Tibial artery (tissue), 4 donors: ENCODE measurements around the gene PIGP.
"Not testable (repeated sequence)": the region's sequence is repeated elsewhere in the genome, so short reads cannot be mapped to it uniquely, and the experiment has no call there.

Experiments
- DNase-seq, 2 donors: peaks; one replicate each; pipeline ENCODE4 v3.0.0-alpha.2; 2019
- H3K27ac ChIP-seq, 2 donors: fragments of 200-600 bp; sonication (generic) in 1 of 2; 1 replicate in 1 of 2; 2 replicates in 1 of 2; pipeline ENCODE4 v1.5.1; 2018 to 2019; ENCODE audit warnings: mild to moderate bottlenecking in 1 of 2
- H3K27me3 ChIP-seq, 2 donors: fragments of 200-600 bp; sonication (generic) in 1 of 2; one replicate each; pipeline versions ENCODE4 v1.5.1 to v1.6.0; 2016 to 2019
- H3K36me3 ChIP-seq, 3 donors: fragments of 200-600 bp; sonication (generic) in 2 of 3; one replicate each; pipeline ENCODE4 v1.5.1; 2016 to 2019; ENCODE audit warnings: mild to moderate bottlenecking in 2 of 3
- H3K4me1 ChIP-seq, 4 donors: fragments of 200-600 bp; sonication (generic) in 2 of 4; 1 replicate in 3 of 4; 2 replicates in 1 of 4; pipeline ENCODE4 v1.5.1; 2016 to 2019
- H3K4me3 ChIP-seq, 2 donors: fragments of 200-600 bp; sonication (generic) in 1 of 2; 1 replicate in 1 of 2; 2 replicates in 1 of 2; pipeline ENCODE4 v1.5.1; 2018 to 2019; ENCODE audit warnings: mild to moderate bottlenecking in 2 of 2
- H3K9me3 ChIP-seq, 3 donors: fragments of 200-600 bp; sonication (generic) in 1 of 3; one replicate each; pipeline ENCODE4 v1.5.1; 2016 to 2019
- CTCF ChIP-seq, 2 experiments: fragments of 200-600 bp in 1 of 2; fragments of 450-650 bp in 1 of 2; IDR thresholded peaks; one replicate each; pipeline ENCODE4 v1.5.1; 2017 to 2019; ENCODE audit warnings: antibody characterized with exemption in 2 of 2, mild to moderate bottlenecking in 1 of 2, moderate library complexity in 1 of 2
- intact Hi-C: fragments of 100-400 bp; cut with DNase I; formaldehyde crosslinking; loops from one replicate; pipeline ENCODE4 v1.15.0; 2023; ENCODE audit warnings: low total_unique reads

PIGP gene

DNA sequence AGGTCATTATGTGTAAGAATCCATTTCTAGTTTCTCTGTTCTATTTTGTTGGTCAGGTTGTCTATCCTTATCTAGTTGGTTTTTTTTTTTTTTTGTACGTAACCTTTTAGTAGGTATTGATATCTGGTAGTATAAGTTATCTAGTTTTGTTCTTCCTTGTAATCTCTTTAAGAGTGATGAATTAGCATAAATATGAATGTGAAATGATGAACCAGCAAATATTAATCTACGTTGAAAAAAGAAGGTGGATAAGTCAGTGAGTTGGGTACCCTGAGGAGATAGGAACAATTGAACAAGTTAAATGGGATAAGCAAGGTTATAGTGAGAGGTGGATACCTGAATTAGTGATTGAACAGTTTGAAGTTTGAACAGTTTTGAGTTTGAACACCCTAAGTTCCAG, 34.1 kb upstream of the PIGP start:
- Histone ChIP-seq H3K4me3 (no peak overlapping the region), H3K27ac (no peak overlapping the region), H3K9me3 (no peaks in the 10 kb centered on the region), H3K36me3 (peaks cover 12 to 15% (median 13%) of the 10 kb centered on the region in 3 donors), H3K4me1 (no peaks in the 10 kb centered on the region), H3K27me3 (no peaks in the 10 kb centered on the region)
- DNase-seq: no peak
- intact Hi-C loops: no loop called here
- no peak for TF ChIP-seq CTCF (IDR thresholded peaks at IDR 0.05)

- H3K9me3 ChIP-seq, H3K27me3 ChIP-seq, H3K27ac ChIP-seq, H3K4me1 ChIP-seq, H3K4me3 ChIP-seq, DNase-seq, intact Hi-C loops: not testable (repeated sequence)
- peaks cover 10 to 17% (median 14%) of the 10 kb centered on the region in 3 donors for H3K36me3 ChIP-seq
Observed at GRCh38 chr21:37102746-37103145, 29.9 kb upstream of the PIGP start.

GRCh38 chr21:37101384-37101783, 28.5 kb upstream of the PIGP start:
- no peaks in the 10 kb centered on the region for H3K4me1 ChIP-seq
- no peak overlapping the region for H3K4me3 ChIP-seq
- no peak overlapping the region for H3K27ac ChIP-seq
- no peaks in the 10 kb centered on the region for H3K9me3 ChIP-seq
- no peak for DNase-seq
- H3K36me3 ChIP-seq: peaks cover 16 to 31% (median 22%) of the 10 kb centered on the region in 3 donors
- TF ChIP-seq CTCF (IDR thresholded peaks at IDR 0.05): no peak
- H3K27me3 ChIP-seq: no peaks in the 10 kb centered on the region
- intact Hi-C loops: no loop called here

GRCh38 chr21:37100316-37100715, 27.4 kb upstream of the PIGP start:
- DNase-seq: no peak
- no peak overlapping the region for H3K4me3 ChIP-seq
- H3K27ac ChIP-seq: no peak overlapping the region
- no peak for TF ChIP-seq CTCF (IDR thresholded peaks at IDR 0.05)
- H3K27me3 ChIP-seq: no peaks in the 10 kb centered on the region
- intact Hi-C loops: no loop called here
- peaks cover 18 to 38% (median 30%) of the 10 kb centered on the region in 3 donors for H3K36me3 ChIP-seq
- no peaks in the 10 kb centered on the region for H3K9me3 ChIP-seq
- no peaks in the 10 kb centered on the region for H3K4me1 ChIP-seq

DNA sequence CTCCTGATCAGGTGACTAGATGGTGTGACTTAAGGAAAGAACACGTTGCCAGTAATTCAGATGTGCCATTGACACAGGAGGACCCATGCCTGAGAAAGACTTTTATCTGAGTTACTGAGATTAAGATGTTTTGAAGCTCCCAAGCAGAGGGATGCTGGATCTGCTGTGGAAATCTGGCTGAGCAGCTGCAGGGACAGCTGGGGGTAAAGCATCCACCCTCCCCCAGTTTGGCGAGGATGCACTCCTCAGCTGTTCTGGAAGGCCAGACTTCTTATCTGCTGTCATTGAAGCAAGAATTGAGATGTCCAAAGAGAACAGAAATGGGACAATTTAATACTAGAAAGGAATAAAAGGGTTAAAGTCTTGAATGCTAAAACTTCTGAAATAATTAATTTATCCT, 25.9 kb upstream of the PIGP start:
- H3K27ac ChIP-seq: no peak overlapping the region
- H3K4me1 ChIP-seq: no peaks in the 10 kb centered on the region
- intact Hi-C loops: no loop called here
- no peaks in the 10 kb centered on the region for H3K9me3 ChIP-seq
- no peaks in the 10 kb centered on the region for H3K27me3 ChIP-seq
- no peak overlapping the region for H3K4me3 ChIP-seq
- TF ChIP-seq CTCF (IDR thresholded peaks at IDR 0.05): no peak
- no peak for DNase-seq
- peaks cover 18 to 38% (median 33%) of the 10 kb centered on the region in 3 donors for H3K36me3 ChIP-seq

DNA sequence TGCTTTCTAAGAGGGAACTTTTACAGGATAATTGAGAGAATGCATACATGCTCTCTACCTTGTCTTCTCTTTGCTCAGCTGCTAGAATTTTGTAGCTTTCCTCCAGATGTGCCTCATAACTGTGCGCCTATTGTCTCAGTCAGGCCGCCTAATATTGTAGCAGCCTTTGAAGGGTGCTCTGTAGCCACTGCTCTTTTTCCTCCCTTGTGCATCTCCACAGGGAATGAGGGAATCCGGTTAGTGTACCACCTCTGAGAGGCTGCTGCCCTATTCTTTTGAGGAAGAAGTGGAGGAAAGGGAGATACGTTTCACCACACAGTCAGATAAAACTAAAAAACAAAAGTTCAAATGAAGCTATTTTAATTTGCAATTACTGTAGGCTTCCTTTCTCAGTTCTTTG, 22.9 kb upstream of the PIGP start:
- no peaks in the 10 kb centered on the region for H3K27me3 ChIP-seq
- no peak overlapping the region for H3K4me3 ChIP-seq
- peaks cover 18 to 49% (median 33%) of the 10 kb centered on the region in 3 donors for H3K36me3 ChIP-seq
- TF ChIP-seq CTCF (IDR thresholded peaks at IDR 0.05): no peak
- intact Hi-C loops: no loop called here
- DNase-seq: no peak
- H3K9me3 ChIP-seq: no peaks in the 10 kb centered on the region
- no peak overlapping the region for H3K27ac ChIP-seq
- no peaks in the 10 kb centered on the region for H3K4me1 ChIP-seq
